GM23338 (cell line): ENCODE data around the gene GALNT15. TPM values are rescaled to one million over a fixed set of nuclear protein-coding genes. Genes with fewer than 3 reads are reported as not detected.

Experiments
- CREB1 ChIP-seq: fragments of 250-450 bp; sonication (Bioruptor Pico); IDR thresholded peaks from 2 replicates; pipeline ENCODE4 v1.5.0; 2020; ENCODE audit warnings: low read depth, mild to moderate bottlenecking, moderate library complexity
- EZH2phosphoT487 ChIP-seq: fragments of 200-600 bp; sonication (generic); IDR thresholded peaks from one replicate; pipeline ENCODE4 v1.8.1; 2018; ENCODE audit warnings: antibody characterized with exemption; ENCODE audit not compliant: unreplicated experiment
- NANOG ChIP-seq: IDR thresholded peaks from 2 replicates; pipeline ENCODE4 v1.6.1; 2016; ENCODE audit warnings: antibody characterized with exemption, borderline replicate concordance
- POLR2AphosphoS5 ChIP-seq: IDR thresholded peaks from 2 replicates; pipeline ENCODE4 v1.6.1; 2016; ENCODE audit warnings: antibody characterized with exemption, low read depth
- REST ChIP-seq: IDR thresholded peaks from one replicate; pipeline ENCODE4 v1.6.1; 2018; ENCODE audit warnings: antibody characterized with exemption; ENCODE audit not compliant: unreplicated experiment
- STAT1 ChIP-seq: IDR thresholded peaks from one replicate; pipeline ENCODE4 v1.6.1; 2016; ENCODE audit warnings: antibody characterized with exemption; ENCODE audit not compliant: unreplicated experiment
- ZNF114 ChIP-seq: fragments of 250-450 bp; sonication (Bioruptor Pico); IDR thresholded peaks from 2 replicates; pipeline ENCODE4 v1.5.0; 2020; ENCODE audit warnings: mild to moderate bottlenecking, moderate library complexity
- ZNF331 ChIP-seq: fragments of 250-450 bp; sonication (Bioruptor Pico); IDR thresholded peaks from 2 replicates; pipeline ENCODE4 v1.5.0; 2020; ENCODE audit warnings: low read depth, mild to moderate bottlenecking, moderate library complexity
- polyA plus RNA-seq: library from polyadenylated mRNA; unstranded; fragments of >200 nt; fragmentation: Nextera tagmentation; extraction: Ambion mirVana; gene quantifications from 2 replicates; pipeline ENCODE4 v1.2.1, GENCODE V29; 2016
- total RNA-seq: library from RNA; depleted of rRNA; stranded (reverse); fragments of >200 nt; shearing (Covaris generic); gene quantifications from 2 replicates; pipeline ENCODE4 v1.2.3, GENCODE V29; 2014
- TF ChIP-seq, protein P1 (sequence below): fragments of 250-450 bp; sonication (Bioruptor Pico); IDR thresholded peaks from 2 replicates; pipeline ENCODE4 v1.5.0; 2020; ENCODE audit warnings: mild to moderate bottlenecking, moderate library complexity

Gene GALNT15
- total and polyA plus RNA-seq, 2 experiments from 2014 or later = 0.06 to 0.35 TPM

- TF ChIP-seq, protein P1, sequence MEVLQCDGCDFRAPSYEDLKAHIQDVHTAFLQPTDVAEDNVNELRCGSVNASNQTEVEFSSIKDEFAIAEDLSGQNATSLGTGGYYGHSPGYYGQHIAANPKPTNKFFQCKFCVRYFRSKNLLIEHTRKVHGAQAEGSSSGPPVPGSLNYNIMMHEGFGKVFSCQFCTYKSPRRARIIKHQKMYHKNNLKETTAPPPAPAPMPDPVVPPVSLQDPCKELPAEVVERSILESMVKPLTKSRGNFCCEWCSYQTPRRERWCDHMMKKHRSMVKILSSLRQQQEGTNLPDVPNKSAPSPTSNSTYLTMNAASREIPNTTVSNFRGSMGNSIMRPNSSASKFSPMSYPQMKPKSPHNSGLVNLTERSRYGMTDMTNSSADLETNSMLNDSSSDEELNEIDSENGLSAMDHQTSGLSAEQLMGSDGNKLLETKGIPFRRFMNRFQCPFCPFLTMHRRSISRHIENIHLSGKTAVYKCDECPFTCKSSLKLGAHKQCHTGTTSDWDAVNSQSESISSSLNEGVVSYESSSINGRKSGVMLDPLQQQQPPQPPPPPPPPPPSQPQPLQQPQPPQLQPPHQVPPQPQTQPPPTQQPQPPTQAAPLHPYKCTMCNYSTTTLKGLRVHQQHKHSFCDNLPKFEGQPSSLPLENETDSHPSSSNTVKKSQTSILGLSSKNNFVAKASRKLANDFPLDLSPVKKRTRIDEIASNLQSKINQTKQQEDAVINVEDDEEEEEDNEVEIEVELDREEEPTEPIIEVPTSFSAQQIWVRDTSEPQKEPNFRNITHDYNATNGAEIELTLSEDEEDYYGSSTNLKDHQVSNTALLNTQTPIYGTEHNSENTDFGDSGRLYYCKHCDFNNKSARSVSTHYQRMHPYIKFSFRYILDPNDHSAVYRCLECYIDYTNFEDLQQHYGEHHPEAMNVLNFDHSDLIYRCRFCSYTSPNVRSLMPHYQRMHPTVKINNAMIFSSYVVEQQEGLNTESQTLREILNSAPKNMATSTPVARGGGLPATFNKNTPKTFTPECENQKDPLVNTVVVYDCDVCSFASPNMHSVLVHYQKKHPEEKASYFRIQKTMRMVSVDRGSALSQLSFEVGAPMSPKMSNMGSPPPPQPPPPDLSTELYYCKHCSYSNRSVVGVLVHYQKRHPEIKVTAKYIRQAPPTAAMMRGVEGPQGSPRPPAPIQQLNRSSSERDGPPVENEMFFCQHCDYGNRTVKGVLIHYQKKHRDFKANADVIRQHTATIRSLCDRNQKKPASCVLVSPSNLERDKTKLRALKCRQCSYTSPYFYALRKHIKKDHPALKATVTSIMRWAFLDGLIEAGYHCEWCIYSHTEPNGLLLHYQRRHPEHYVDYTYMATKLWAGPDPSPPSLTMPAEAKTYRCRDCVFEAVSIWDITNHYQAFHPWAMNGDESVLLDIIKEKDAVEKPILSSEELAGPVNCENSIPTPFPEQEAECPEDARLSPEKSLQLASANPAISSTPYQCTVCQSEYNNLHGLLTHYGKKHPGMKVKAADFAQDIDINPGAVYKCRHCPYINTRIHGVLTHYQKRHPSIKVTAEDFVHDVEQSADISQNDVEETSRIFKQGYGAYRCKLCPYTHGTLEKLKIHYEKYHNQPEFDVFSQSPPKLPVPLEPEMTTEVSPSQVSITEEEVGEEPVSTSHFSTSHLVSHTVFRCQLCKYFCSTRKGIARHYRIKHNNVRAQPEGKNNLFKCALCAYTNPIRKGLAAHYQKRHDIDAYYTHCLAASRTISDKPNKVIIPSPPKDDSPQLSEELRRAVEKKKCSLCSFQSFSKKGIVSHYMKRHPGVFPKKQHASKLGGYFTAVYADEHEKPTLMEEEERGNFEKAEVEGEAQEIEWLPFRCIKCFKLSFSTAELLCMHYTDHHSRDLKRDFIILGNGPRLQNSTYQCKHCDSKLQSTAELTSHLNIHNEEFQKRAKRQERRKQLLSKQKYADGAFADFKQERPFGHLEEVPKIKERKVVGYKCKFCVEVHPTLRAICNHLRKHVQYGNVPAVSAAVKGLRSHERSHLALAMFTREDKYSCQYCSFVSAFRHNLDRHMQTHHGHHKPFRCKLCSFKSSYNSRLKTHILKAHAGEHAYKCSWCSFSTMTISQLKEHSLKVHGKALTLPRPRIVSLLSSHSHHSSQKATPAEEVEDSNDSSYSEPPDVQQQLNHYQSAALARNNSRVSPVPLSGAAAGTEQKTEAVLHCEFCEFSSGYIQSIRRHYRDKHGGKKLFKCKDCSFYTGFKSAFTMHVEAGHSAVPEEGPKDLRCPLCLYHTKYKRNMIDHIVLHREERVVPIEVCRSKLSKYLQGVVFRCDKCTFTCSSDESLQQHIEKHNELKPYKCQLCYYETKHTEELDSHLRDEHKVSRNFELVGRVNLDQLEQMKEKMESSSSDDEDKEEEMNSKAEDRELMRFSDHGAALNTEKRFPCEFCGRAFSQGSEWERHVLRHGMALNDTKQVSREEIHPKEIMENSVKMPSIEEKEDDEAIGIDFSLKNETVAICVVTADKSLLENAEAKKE (CRISPR knock-in tag) = no peak
- TF ChIP-seq EZH2phosphoT487 = no peak
- TF ChIP-seq NANOG = no peak
- TF ChIP-seq REST = no peak
- TF ChIP-seq CREB1 = no peak
- TF ChIP-seq STAT1 = no peak
- no peak for TF ChIP-seq ZNF331 (CRISPR knock-in tag)
- TF ChIP-seq ZNF114 (CRISPR knock-in tag) = no peak
- no peak for TF ChIP-seq POLR2AphosphoS5
Observed at GRCh38 chr3:16182612-16183011, 8.1 kb downstream of the GALNT15 start (continued).
